Measurements from ENCODE around the gene MYMK. TPM values are rescaled to one million over a fixed set of nuclear protein-coding genes. Genes with fewer than 3 reads are reported as not detected.

MYMK gene
- total and polyA plus RNA-seq, 2 of the 13 experiments (the other 11 are each of a cell fraction or from before 2014, with no cell fraction given), result not detected

GRCh38 chr9:133478851-133479711 is 45.7 kb downstream of the MYMK start, which contains the start of gene SLC2A6 (continued):
- TF ChIP-seq ATF7-NPFF (CRISPR knock-in tag; IDR thresholded peaks at IDR 0.05; ENCODE audit: low read depth) (peak; percentile 69; the same call in 1 of the 2 replicates), ZNF891 (CRISPR knock-in tag; IDR thresholded peaks at IDR 0.05) (peak; percentile 57; the same call in 1 of the 2 replicates), PAX8 (CRISPR knock-in tag; IDR thresholded peaks at IDR 0.05; ENCODE audit: borderline replicate concordance) (no peak), NCOR1 (IDR thresholded peaks at IDR 0.05; ENCODE audit: borderline replicate concordance, low read length) (no peak), CERS6 (CRISPR knock-in tag; IDR thresholded peaks at IDR 0.05) (no peak), ZNF558 (CRISPR knock-in tag; IDR thresholded peaks at IDR 0.05; ENCODE audit: borderline replicate concordance) (peak; percentile 57; the same call in 1 of the 2 replicates), ZNF761 (CRISPR knock-in tag; conservative IDR thresholded peaks at IDR 0.05) (no peak), FOXC1 (CRISPR knock-in tag; IDR thresholded peaks at IDR 0.05; ENCODE audit: borderline replicate concordance) (0 out of 2 replicates have a peak, but pooled peaks have one; percentile 60), ZFP36L2 (CRISPR knock-in tag; IDR thresholded peaks at IDR 0.05) (no peak), ZNF777 (CRISPR knock-in tag; IDR thresholded peaks at IDR 0.05) (peak; percentile 46; the same call in 1 of the 2 replicates), NONO (IDR thresholded peaks at IDR 0.05) (no peak), NONO (CRISPR knock-in tag; conservative IDR thresholded peaks at IDR 0.05) (peak; percentile 52; the same call in 1 of the 2 replicates), GATAD2A (CRISPR knock-in tag; IDR thresholded peaks at IDR 0.05) (peak; percentile 21; the same call in 1 of the 2 replicates), CBX2 (IDR thresholded peaks at IDR 0.05; ENCODE audit: low read depth, low read length) (no peak), CBX2 (CRISPR knock-in tag; IDR thresholded peaks at IDR 0.05; ENCODE audit: low read depth) (no peak), ZNF333 (CRISPR knock-in tag; IDR thresholded peaks at IDR 0.05; ENCODE audit: borderline replicate concordance) (peak; percentile 51), GLMP (CRISPR knock-in tag; IDR thresholded peaks at IDR 0.05; ENCODE audit: borderline replicate concordance) (no peak), YEATS4 (CRISPR knock-in tag; IDR thresholded peaks at IDR 0.05; ENCODE audit: borderline replicate concordance) (peak; percentile 17; the same call in 1 of the 2 replicates), HNRNPLL (IDR thresholded peaks at IDR 0.05; ENCODE audit: low read depth, low read length, poor library complexity, severe bottlenecking) (peak; percentile 45), ZMAT3 (CRISPR knock-in tag; conservative IDR thresholded peaks at IDR 0.05) (no peak), REL (CRISPR knock-in tag; conservative IDR thresholded peaks at IDR 0.05) (0 out of 2 replicates have a peak, but pooled peaks have one; percentile 65), ZNF788 (CRISPR knock-in tag; IDR thresholded peaks at IDR 0.05; ENCODE audit: borderline replicate concordance) (0 out of 2 replicates have a peak, but pooled peaks have one; percentile 45), ZNF296 (CRISPR knock-in tag; conservative IDR thresholded peaks at IDR 0.05) (no peak), KDM5B (CRISPR knock-in tag; IDR thresholded peaks at IDR 0.05; ENCODE audit: borderline replicate concordance) (peak; percentile 93; the same call in 1 of the 2 replicates), SIN3A (IDR thresholded peaks at IDR 0.05; ENCODE audit: borderline replicate concordance, low read depth, low read length) (0 out of 2 replicates have a peak, but pooled peaks have one; percentile 62), MEIS1 (CRISPR knock-in tag; IDR thresholded peaks at IDR 0.05; ENCODE audit: borderline replicate concordance) (peak; percentile 77), SRY (CRISPR knock-in tag; IDR thresholded peaks at IDR 0.05) (0 out of 2 replicates have a peak, but pooled peaks have one; percentile 40), MXI1 (IDR thresholded peaks at IDR 0.05; ENCODE audit: borderline replicate concordance, low read depth, low read length) (peak; percentile 44; the same call in 1 of the 3 replicates)
